ENCODE measurements around the gene SHLD1. TPM values are rescaled to one million over a fixed set of nuclear protein-coding genes. Genes with fewer than 3 reads are reported as not detected.

SHLD1 gene
- total RNA-seq, 5 donors from 2014 or later (not counting 1 experiment from before 2014, with no cell fraction given), result 10.0 to 15.8 (median 14.2) TPM

DNA sequence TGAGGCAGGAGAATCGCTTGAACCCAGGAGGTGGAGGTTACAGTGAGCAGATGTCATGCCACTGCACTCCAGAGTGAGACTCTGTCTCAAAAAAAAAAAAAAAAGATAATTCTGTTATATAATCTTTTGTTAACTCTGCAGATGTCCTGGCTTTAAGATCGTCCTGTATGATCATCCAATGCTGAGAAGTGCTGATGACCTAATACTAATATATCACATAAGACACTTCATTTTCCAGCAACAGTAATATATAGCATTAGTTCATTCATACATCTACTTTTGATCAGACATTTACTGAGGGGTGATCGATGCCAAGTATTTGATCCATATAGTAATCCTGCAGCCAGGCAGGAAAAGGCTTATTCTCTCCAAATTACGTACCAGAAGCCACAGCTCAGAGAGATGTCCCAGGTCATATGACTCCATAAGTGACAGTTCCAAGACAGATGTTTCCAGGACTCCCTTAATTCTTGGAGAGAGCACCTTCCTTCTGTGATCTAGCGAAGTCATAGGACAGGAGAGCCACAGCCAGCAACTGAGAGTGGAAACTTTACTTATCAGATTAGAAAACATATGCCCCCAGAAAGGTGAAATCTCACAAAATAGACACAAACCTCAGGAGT lies 60.7 kb downstream of the SHLD1 start:
- Mint-ChIP-seq H3K4me1 (peaks cover 0 to 5% (median 4%) of the 10 kb centered on the region in 3 donors), H3K36me3 (peaks cover 38% of the 10 kb centered on the region), H3K9me3 (no peaks in the 10 kb centered on the region), H3K4me3 (no peak overlapping the region), H3K27ac (no peak overlapping the region), H3K27me3 (no peaks in the 10 kb centered on the region)
- WGBS (ENCODE audit: insufficient coverage), result 100% methylated on average over 2 of the region's 5 CpGs
- ATAC-seq (replicated peaks in 1 of 4), result no peak
- no peak overlapping the region for H3K4me3 ChIP-seq (ENCODE audit: control insufficient read depth in 1 of 2, extremely low read depth in 1 of 2, low read length in 1 of 2)
- no peaks in the 10 kb centered on the region for H3K27me3 ChIP-seq (replicated peaks in 1 of 2; ENCODE audit: control insufficient read depth in 2 of 2, extremely low read depth in 1 of 2, insufficient read depth in 2 of 2, low read length in 1 of 2)
- no peak overlapping the region for H3K27ac ChIP-seq (ENCODE audit: low read length)
- POLR2A ChIA-PET, result interaction anchor here in 1 of 2 donors (0.6 kb wide), 1 partner anchor 130 kb away, joined by 3 read pairs; no protein-coding TSS in a partner anchor
- DNase-seq, result no peak
- H3K4me1 ChIP-seq (ENCODE audit: control insufficient read depth in 1 of 2, extremely low read depth in 1 of 2, insufficient read depth in 2 of 2, low read length in 2 of 2), result no peaks in the 10 kb centered on the region
- H3K9me3 ChIP-seq, result no peaks in the 10 kb centered on the region
- H3K36me3 ChIP-seq (ENCODE audit: control insufficient read depth in 2 of 2, extremely low read depth in 1 of 2, insufficient read depth in 1 of 2, low read length in 1 of 2), result peaks cover 3 to 6% of the 10 kb centered on the region in 2 donors
- CTCF ChIA-PET, result no interaction called here

DNA sequence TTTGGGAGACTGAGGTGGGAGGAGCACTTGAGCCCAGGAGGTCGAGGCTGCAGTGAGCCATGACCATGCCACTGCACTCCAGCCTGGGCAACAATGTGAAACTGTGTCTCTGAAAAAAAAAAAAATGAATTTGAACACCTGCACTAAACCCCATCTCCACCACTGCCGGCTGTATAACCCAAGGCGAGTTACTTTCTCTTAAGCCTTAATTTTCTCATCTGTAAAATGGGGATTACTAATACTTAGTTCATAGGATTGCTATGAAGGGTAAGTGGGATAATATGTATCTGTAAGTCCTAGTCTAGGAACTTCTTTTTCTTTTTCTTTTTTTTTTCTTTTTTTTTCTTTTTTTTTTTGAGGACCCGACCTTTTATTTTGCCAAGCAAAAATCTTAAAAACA lies 61.5 kb downstream of the SHLD1 start:
- ChIA-PET CTCF (no interaction called here), POLR2A (no interaction called here)
- H3K27me3 Mint-ChIP-seq, result no peaks in the 10 kb centered on the region

GRCh38 chr20:5818346-5818681 lies 68.1 kb downstream of the SHLD1 start:
- POLR2A ChIA-PET, result no interaction called here
- Mint-ChIP-seq H3K36me3 (peaks cover 32% of the 10 kb centered on the region), H3K4me3 (no peak overlapping the region), H3K4me1 (peaks cover 7 to 12% (median 9%) of the 10 kb centered on the region in 3 donors), H3K27ac (no peak overlapping the region), H3K27me3 (no peaks in the 10 kb centered on the region), H3K9me3 (no peaks in the 10 kb centered on the region)
- CTCF ChIA-PET, result no interaction called here
- Histone ChIP-seq H3K36me3 (ENCODE audit: control insufficient read depth in 2 of 2, extremely low read depth in 1 of 2, insufficient read depth in 1 of 2, low read length in 1 of 2) (peaks cover 3% of the 10 kb centered on the region in 2 donors), H3K4me1 (ENCODE audit: control insufficient read depth in 1 of 2, extremely low read depth in 1 of 2, insufficient read depth in 2 of 2, low read length in 2 of 2) (no peaks in the 10 kb centered on the region), H3K27ac (ENCODE audit: low read length) (no peak overlapping the region), H3K4me3 (ENCODE audit: control insufficient read depth in 1 of 2, extremely low read depth in 1 of 2, low read length in 1 of 2) (no peak overlapping the region), H3K9me3 (no peaks in the 10 kb centered on the region), H3K27me3 (replicated peaks in 1 of 2; ENCODE audit: control insufficient read depth in 2 of 2, extremely low read depth in 1 of 2, insufficient read depth in 2 of 2, low read length in 1 of 2) (no peaks in the 10 kb centered on the region)
- no peak for DNase-seq
- ATAC-seq (replicated peaks in 1 of 4), result no peak
- 100% methylated on average over 1 of the region's 1 CpG for WGBS (ENCODE audit: insufficient coverage)

More for the DNA sequence above, 61.5 kb downstream of the SHLD1 start:
- peaks cover 2 to 3% of the 10 kb centered on the region in 2 donors for H3K36me3 ChIP-seq (ENCODE audit: control insufficient read depth in 2 of 2, extremely low read depth in 1 of 2, insufficient read depth in 1 of 2, low read length in 1 of 2)
- no peak overlapping the region for H3K4me3 ChIP-seq (ENCODE audit: control insufficient read depth in 1 of 2, extremely low read depth in 1 of 2, low read length in 1 of 2)
- H3K36me3 Mint-ChIP-seq, result peaks cover 34% of the 10 kb centered on the region
- no peak overlapping the region for H3K27ac ChIP-seq (ENCODE audit: low read length)
- no peaks in the 10 kb centered on the region for H3K4me1 ChIP-seq (ENCODE audit: control insufficient read depth in 1 of 2, extremely low read depth in 1 of 2, insufficient read depth in 2 of 2, low read length in 2 of 2)
- peaks cover 0 to 5% (median 2%) of the 10 kb centered on the region in 3 donors for H3K4me1 Mint-ChIP-seq
- ATAC-seq (replicated peaks in 1 of 4) (no peak), DNase-seq (no peak)
- no peaks in the 10 kb centered on the region for H3K27me3 ChIP-seq (replicated peaks in 1 of 2; ENCODE audit: control insufficient read depth in 2 of 2, extremely low read depth in 1 of 2, insufficient read depth in 2 of 2, low read length in 1 of 2)
- WGBS (ENCODE audit: insufficient coverage), result 80% methylated on average over 1 of the region's 4 CpGs
- no peak overlapping the region for H3K4me3 Mint-ChIP-seq
- H3K9me3 Mint-ChIP-seq, result no peaks in the 10 kb centered on the region
- H3K9me3 ChIP-seq, result no peaks in the 10 kb centered on the region
- no peak overlapping the region for H3K27ac Mint-ChIP-seq

DNA sequence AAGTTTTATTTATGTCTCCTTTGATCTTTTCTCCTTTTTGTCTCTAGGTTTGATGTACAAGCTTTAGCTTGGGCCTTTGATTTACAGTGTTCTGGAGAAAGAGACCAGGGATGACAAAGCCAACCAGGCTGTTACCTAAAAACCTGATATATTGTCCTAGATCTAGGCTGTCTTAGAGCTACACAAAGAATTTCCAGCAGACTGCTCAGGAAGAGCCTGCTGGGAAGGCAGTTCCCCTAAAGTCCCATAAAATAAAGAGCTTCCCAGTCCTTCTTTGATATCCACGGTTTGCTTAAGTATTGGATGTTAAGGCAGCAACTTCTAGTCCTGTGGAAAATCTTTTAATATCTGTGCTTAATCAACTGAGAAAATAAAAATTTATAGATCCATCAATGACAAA lies 70.5 kb downstream of the SHLD1 start:
- Histone ChIP-seq H3K27ac (ENCODE audit: low read length) (no peak overlapping the region), H3K27me3 (replicated peaks in 1 of 2; ENCODE audit: control insufficient read depth in 2 of 2, extremely low read depth in 1 of 2, insufficient read depth in 2 of 2, low read length in 1 of 2) (no peaks in the 10 kb centered on the region), H3K9me3 (no peaks in the 10 kb centered on the region), H3K4me1 (ENCODE audit: control insufficient read depth in 1 of 2, extremely low read depth in 1 of 2, insufficient read depth in 2 of 2, low read length in 2 of 2) (no peaks in the 10 kb centered on the region), H3K4me3 (ENCODE audit: control insufficient read depth in 1 of 2, extremely low read depth in 1 of 2, low read length in 1 of 2) (no peak overlapping the region), H3K36me3 (ENCODE audit: control insufficient read depth in 2 of 2, extremely low read depth in 1 of 2, insufficient read depth in 1 of 2, low read length in 1 of 2) (peaks cover 3% of the 10 kb centered on the region in 2 donors)
- ATAC-seq (replicated peaks in 1 of 4) (no peak), DNase-seq (no peak)
- WGBS (ENCODE audit: insufficient coverage), result no CpG with 5 or more reads among the region's 1 CpG
- no peak overlapping the region for H3K27ac Mint-ChIP-seq
- H3K9me3 Mint-ChIP-seq, result no peaks in the 10 kb centered on the region
- H3K27me3 Mint-ChIP-seq, result no peaks in the 10 kb centered on the region
- ChIA-PET POLR2A (interaction anchor here in 1 of 2 donors (0.6 kb wide), 1 partner anchor 10 kb away, joined by 3 read pairs; no protein-coding TSS in a partner anchor), CTCF (interaction anchor here in 1 of 2 donors (1.1 kb wide), 1 partner anchor 9 kb away, joined by 3 read pairs; no protein-coding TSS in a partner anchor)
- H3K4me1 Mint-ChIP-seq, result peaks cover 8 to 22% (median 18%) of the 10 kb centered on the region in 3 donors
- H3K4me3 Mint-ChIP-seq, result no peak overlapping the region
- peaks cover 39% of the 10 kb centered on the region for H3K36me3 Mint-ChIP-seq

DNA sequence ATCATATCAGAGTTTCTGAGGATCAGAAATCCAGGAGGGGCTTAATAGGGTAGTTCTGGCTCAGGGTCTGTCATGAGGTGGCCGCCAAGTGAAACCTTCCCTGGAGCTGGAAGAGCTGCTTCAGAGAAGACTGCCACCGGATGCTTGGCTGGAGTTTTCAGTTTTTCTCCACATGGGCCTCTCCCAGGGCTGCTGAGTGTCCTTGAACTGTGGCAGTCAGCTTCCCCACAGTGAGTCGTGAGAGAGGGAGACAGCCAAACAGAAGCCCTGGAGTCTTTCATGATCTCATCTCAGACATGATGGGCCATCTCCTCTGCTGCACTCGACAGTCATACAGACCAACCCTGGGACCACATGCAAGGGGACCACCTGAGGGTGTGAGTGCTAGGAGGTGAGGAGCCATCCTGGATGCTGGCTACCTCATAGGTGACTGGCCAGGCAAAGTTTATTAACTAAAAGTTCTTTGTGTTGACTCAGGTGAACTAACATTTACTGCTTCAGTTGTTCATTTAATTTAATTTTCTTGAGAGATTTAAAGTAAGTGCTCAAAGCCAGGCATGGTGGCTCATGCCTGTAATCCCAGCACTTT lies 71.5 kb downstream of the SHLD1 start:
- no peaks in the 10 kb centered on the region for H3K9me3 Mint-ChIP-seq
- POLR2A ChIA-PET, result interaction anchor here in 1 of 2 donors (0.6 kb wide), 1 partner anchor 25 kb away, joined by 3 read pairs; no protein-coding TSS in a partner anchor
- H3K4me3 Mint-ChIP-seq, result no peak overlapping the region
- ATAC-seq (replicated peaks in 1 of 4) (no peak), DNase-seq (no peak)
- Histone ChIP-seq H3K27ac (ENCODE audit: low read length) (no peak overlapping the region), H3K4me1 (ENCODE audit: control insufficient read depth in 1 of 2, extremely low read depth in 1 of 2, insufficient read depth in 2 of 2, low read length in 2 of 2) (no peaks in the 10 kb centered on the region), H3K9me3 (no peaks in the 10 kb centered on the region), H3K4me3 (ENCODE audit: control insufficient read depth in 1 of 2, extremely low read depth in 1 of 2, low read length in 1 of 2) (no peak overlapping the region), H3K27me3 (replicated peaks in 1 of 2; ENCODE audit: control insufficient read depth in 2 of 2, extremely low read depth in 1 of 2, insufficient read depth in 2 of 2, low read length in 1 of 2) (no peaks in the 10 kb centered on the region), H3K36me3 (ENCODE audit: control insufficient read depth in 2 of 2, extremely low read depth in 1 of 2, insufficient read depth in 1 of 2, low read length in 1 of 2) (peaks cover 3% of the 10 kb centered on the region in 2 donors)
- CTCF ChIA-PET, result no interaction called here
- H3K36me3 Mint-ChIP-seq, result peaks cover 36% of the 10 kb centered on the region
- WGBS (ENCODE audit: insufficient coverage), result 87% methylated on average over 3 of the region's 4 CpGs
- no peaks in the 10 kb centered on the region for H3K27me3 Mint-ChIP-seq
- no peak overlapping the region for H3K27ac Mint-ChIP-seq
- H3K4me1 Mint-ChIP-seq, result peaks cover 7 to 21% (median 20%) of the 10 kb centered on the region in 3 donors

DNA sequence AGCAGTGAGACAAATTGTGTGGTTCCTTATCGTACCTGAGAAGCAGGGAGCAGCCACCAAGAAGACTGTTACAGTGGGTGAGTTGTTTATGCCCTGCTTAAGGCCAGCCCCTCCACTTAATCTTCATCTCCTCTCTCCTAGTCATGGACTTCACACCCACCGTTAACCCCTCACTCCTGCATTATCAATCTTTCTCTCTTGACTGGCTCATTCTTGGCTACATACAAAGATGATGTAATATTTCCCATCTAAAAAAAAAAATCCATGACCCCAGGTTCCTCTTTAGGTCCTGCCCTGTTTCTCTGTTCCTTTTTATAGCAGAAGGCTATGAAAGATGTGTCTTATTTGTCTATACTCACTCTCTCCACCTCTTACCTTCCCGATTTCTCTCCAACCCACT lies 72.4 kb downstream of the SHLD1 start:
- H3K27me3 Mint-ChIP-seq, result no peaks in the 10 kb centered on the region
- Histone ChIP-seq H3K36me3 (ENCODE audit: control insufficient read depth in 2 of 2, extremely low read depth in 1 of 2, insufficient read depth in 1 of 2, low read length in 1 of 2) (peaks cover 3% of the 10 kb centered on the region in 2 donors), H3K9me3 (no peaks in the 10 kb centered on the region), H3K4me3 (ENCODE audit: control insufficient read depth in 1 of 2, extremely low read depth in 1 of 2, low read length in 1 of 2) (no peak overlapping the region), H3K27me3 (replicated peaks in 1 of 2; ENCODE audit: control insufficient read depth in 2 of 2, extremely low read depth in 1 of 2, insufficient read depth in 2 of 2, low read length in 1 of 2) (no peaks in the 10 kb centered on the region), H3K4me1 (ENCODE audit: control insufficient read depth in 1 of 2, extremely low read depth in 1 of 2, insufficient read depth in 2 of 2, low read length in 2 of 2) (no peaks in the 10 kb centered on the region), H3K27ac (ENCODE audit: low read length) (no peak overlapping the region)
- H3K27ac Mint-ChIP-seq, result no peak overlapping the region
- WGBS (ENCODE audit: insufficient coverage), result 86% methylated on average over 1 of the region's 3 CpGs
- ChIA-PET CTCF (no interaction called here), POLR2A (no interaction called here)
- peaks cover 5 to 22% (median 22%) of the 10 kb centered on the region in 3 donors for H3K4me1 Mint-ChIP-seq
- peaks cover 38% of the 10 kb centered on the region for H3K36me3 Mint-ChIP-seq
- ATAC-seq (replicated peaks in 1 of 4), result no peak
- no peaks in the 10 kb centered on the region for H3K9me3 Mint-ChIP-seq
- H3K4me3 Mint-ChIP-seq, result no peak overlapping the region
- no peak for DNase-seq
